ENCODE data around the gene TRMU. TPM values are rescaled to one million over a fixed set of nuclear protein-coding genes. Genes with fewer than 3 reads are reported as not detected.

The TRMU gene
- total and polyA plus RNA-seq, 2 of the 8 experiments (the other 6 are each of a cell fraction or from before 2014, with no cell fraction given), result 43.4 to 70.6 TPM

DNA sequence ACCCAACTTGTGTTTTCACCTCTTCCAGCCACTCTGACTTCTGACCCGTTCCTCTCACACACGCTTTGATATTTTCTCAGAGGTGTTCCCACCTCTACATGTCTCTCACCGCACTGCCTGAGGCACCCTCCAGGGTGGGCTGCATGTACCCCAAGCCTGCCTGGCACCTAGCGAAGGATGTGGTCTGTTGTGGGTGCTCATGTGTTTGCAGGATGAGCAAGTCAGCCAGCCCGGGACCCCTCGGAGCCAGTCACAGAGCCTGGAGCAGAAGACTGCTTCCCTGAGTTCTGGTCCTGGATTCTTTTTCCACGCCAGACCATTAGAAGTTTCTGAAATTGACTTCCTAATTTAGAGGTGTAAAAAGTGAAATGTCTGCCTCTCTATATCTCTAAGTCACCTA is 35.0 kb upstream of the TRMU start:
- Histone ChIP-seq H2BK15ac (ENCODE audit: low read length) (no peak overlapping the region), H3K36me3 (ENCODE audit: control insufficient read depth in 2 of 4, insufficient read depth in 4 of 4, low read length in 3 of 4) (peaks cover 8 to 27% (median 17%) of the 10 kb centered on the region in 4 experiments; a peak in 7 of 8 replicates), H2BK12ac (ENCODE audit: low read depth, low read length) (no peak overlapping the region), H3K4me1 (replicated peaks in 1 of 4; ENCODE audit: control insufficient read depth in 3 of 4, insufficient read depth in 4 of 4, low read length in 3 of 4) (peaks cover 4 to 9% (median 5%) of the 10 kb centered on the region in 4 experiments; a peak in 4 of 7 replicates), H3K9me3 (ENCODE audit: insufficient read depth in 2 of 2, low read depth in 1 of 2, low read length in 1 of 2) (no peaks in the 10 kb centered on the region), H2BK120ac (replicated peaks; ENCODE audit: low read depth, low read length) (no peak overlapping the region), H2AK5ac (ENCODE audit: low read depth, low read length) (no peak overlapping the region), H3K23me2 (ENCODE audit: low read depth, low read length) (peaks cover 14% of the 10 kb centered on the region), H3K23ac (ENCODE audit: insufficient read length) (no peak overlapping the region), H4K5ac (ENCODE audit: insufficient read length, low read depth, low read length) (no peak overlapping the region), H3K9ac (replicated peaks in 1 of 4; ENCODE audit: extremely low read depth in 1 of 4, low read depth in 3 of 4, low read length in 3 of 4) (no peak overlapping the region), H3K27ac (ENCODE audit: low read depth, low read length) (no peak overlapping the region), H3K4ac (replicated peaks; ENCODE audit: insufficient read length, low read depth, low read length) (no peak overlapping the region), H2BK20ac (ENCODE audit: low read length) (no peak overlapping the region), H2AFZ (ENCODE audit: low read length) (no peak overlapping the region), H4K8ac (ENCODE audit: extremely low read depth, insufficient read depth, low read length) (no peak overlapping the region), H3K79me2 (ENCODE audit: control insufficient read depth in 1 of 2, insufficient read depth in 2 of 2, low read length in 2 of 2) (peaks cover 3 to 24% of the 10 kb centered on the region in 2 experiments; a peak in 3 of 4 replicates), H3K14ac (ENCODE audit: insufficient read length) (no peak overlapping the region), H3K27me3 (replicated peaks in 1 of 4; ENCODE audit: control insufficient read depth in 3 of 4, extremely low read depth in 1 of 4, insufficient read depth in 3 of 4, low read length in 3 of 4) (no peaks in the 10 kb centered on the region), H3K79me1 (ENCODE audit: low read depth, low read length) (peaks cover 6% of the 10 kb centered on the region), H3K4me3 (ENCODE audit: extremely low read depth in 1 of 4, insufficient read depth in 2 of 4, low read depth in 3 of 4, low read length in 4 of 4) (no peak overlapping the region), H3K56ac (replicated peaks; ENCODE audit: insufficient read length, low read depth, low read length) (no peak overlapping the region), H3K4me2 (ENCODE audit: insufficient read depth in 1 of 2, low read depth in 2 of 2, low read length in 2 of 2) (no peak overlapping the region), H4K91ac (replicated peaks; ENCODE audit: insufficient read length, low read length) (no peak overlapping the region), H3K18ac (ENCODE audit: extremely low read depth, low read length) (no peak overlapping the region), H2BK5ac (ENCODE audit: low read depth, low read length) (no peak overlapping the region), H4K20me1 (replicated peaks in 1 of 2; ENCODE audit: control insufficient read depth in 1 of 2, insufficient read depth in 2 of 2, low read length in 2 of 2) (peaks cover 4 to 6% of the 10 kb centered on the region in 2 experiments)
- FAIRE-seq (no peak), DNase-seq (ENCODE audit: low read depth in 1 of 2, low spot score in 2 of 2) (no peak)
- 97% methylated on average over 7 of the region's 7 CpGs; no CpG with 5 or more reads in 1 of the 2 experiments for WGBS, 2 experiments (ENCODE audit: extremely low coverage in 1 of 2, insufficient coverage in 1 of 2, insufficient read length in 1 of 2, insufficient replicate concordance in 2 of 2, low coverage in 1 of 2, low lambda C conversion rate in 2 of 2, missing lambda C conversion rate in 1 of 2)
- ChIA-PET CTCF (ENCODE audit: partially characterized antibody) (interaction anchor here (0.6 to 0.7 kb wide), 3 partner anchors 54 to 1636 kb away, joined by 3 read pairs; no protein-coding TSS in a partner anchor), POLR2A (ENCODE audit: partially characterized antibody) (no interaction called here)
- no peak for TF ChIP-seq TCF12 (IDR thresholded peaks at IDR 0.05; ENCODE audit: low read depth, low read length)
- no peak for TF ChIP-seq RFX5 (IDR thresholded peaks at IDR 0.05; ENCODE audit: borderline replicate concordance, low read depth, low read length)
- TF ChIP-seq, protein P1, sequence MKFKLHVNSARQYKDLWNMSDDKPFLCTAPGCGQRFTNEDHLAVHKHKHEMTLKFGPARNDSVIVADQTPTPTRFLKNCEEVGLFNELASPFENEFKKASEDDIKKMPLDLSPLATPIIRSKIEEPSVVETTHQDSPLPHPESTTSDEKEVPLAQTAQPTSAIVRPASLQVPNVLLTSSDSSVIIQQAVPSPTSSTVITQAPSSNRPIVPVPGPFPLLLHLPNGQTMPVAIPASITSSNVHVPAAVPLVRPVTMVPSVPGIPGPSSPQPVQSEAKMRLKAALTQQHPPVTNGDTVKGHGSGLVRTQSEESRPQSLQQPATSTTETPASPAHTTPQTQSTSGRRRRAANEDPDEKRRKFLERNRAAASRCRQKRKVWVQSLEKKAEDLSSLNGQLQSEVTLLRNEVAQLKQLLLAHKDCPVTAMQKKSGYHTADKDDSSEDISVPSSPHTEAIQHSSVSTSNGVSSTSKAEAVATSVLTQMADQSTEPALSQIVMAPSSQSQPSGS (IDR thresholded peaks at IDR 0.05; ENCODE audit: low read length), result no peak
- no peak for TF ChIP-seq MAFK (IDR thresholded peaks at IDR 0.05; ENCODE audit: low read depth, low read length)
- no peak for TF ChIP-seq CBX8 (IDR thresholded peaks at IDR 0.05; ENCODE audit: borderline replicate concordance, low read depth, low read length)
- TF ChIP-seq GTF2F1 (IDR thresholded peaks at IDR 0.05; ENCODE audit: borderline replicate concordance, low read depth, low read length), result no peak
- TF ChIP-seq, protein P2, sequence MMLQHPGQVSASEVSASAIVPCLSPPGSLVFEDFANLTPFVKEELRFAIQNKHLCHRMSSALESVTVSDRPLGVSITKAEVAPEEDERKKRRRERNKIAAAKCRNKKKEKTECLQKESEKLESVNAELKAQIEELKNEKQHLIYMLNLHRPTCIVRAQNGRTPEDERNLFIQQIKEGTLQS (IDR thresholded peaks at IDR 0.05; ENCODE audit: insufficient read depth, low read depth, low read length), result no peak
- TF ChIP-seq BCL11A (IDR thresholded peaks at IDR 0.05; ENCODE audit: low read depth in 2 of 2, low read length in 2 of 2), result no peak
- TF ChIP-seq POU5F1 (IDR thresholded peaks at IDR 0.05; ENCODE audit: low read depth, low read length), result no peak
- no peak for TF ChIP-seq SP1 (IDR thresholded peaks at IDR 0.05; ENCODE audit: low read depth, low read length)
- TF ChIP-seq CHD1 (IDR thresholded peaks at IDR 0.05; ENCODE audit: low read depth, low read length), result no peak
- TF ChIP-seq ASH2L (IDR thresholded peaks at IDR 0.05; ENCODE audit: low read length), result no peak
- TF ChIP-seq TAF1 (IDR thresholded peaks at IDR 0.05; ENCODE audit: low read depth, low read length), result no peak
